GM23248 (cell line): ENCODE data around the gene CERS2. TPM values are rescaled to one million over a fixed set of nuclear protein-coding genes. Genes with fewer than 3 reads are reported as not detected.
"Not testable (repeated sequence)": the region's sequence is repeated elsewhere in the genome, so short reads cannot be mapped to it uniquely, and the experiment has no call there.

Experiments
- DNase-seq: peaks from one replicate; pipeline ENCODE4 v3.0.0-alpha.2; 2015
- H2AFZ ChIP-seq: fragments of 200-600 bp; sonication (generic); 2 replicates; pipeline ENCODE4 v1.6.1; 2016; ENCODE audit warnings: antibody characterized with exemption
- H3F3A ChIP-seq: fragments of 200-600 bp; sonication (generic); 2 replicates; pipeline ENCODE4 v1.6.1; 2016; ENCODE audit warnings: mild to moderate bottlenecking, antibody characterized with exemption, mixed run types; ENCODE audit not compliant: insufficient read depth
- H3K27ac ChIP-seq: fragments of 200-600 bp; sonication (generic); 2 replicates; pipeline ENCODE4 v1.5.1; 2016; ENCODE audit warnings: mild to moderate bottlenecking
- H3K27me3 ChIP-seq: fragments of 200-600 bp; sonication (generic); replicated peaks from 2 replicates; pipeline ENCODE4 v1.6.1; 2016; ENCODE audit warnings: mild to moderate bottlenecking; ENCODE audit not compliant: insufficient read depth
- H3K36me3 ChIP-seq: fragments of 200-600 bp; sonication (generic); 2 replicates; pipeline ENCODE4 v1.6.1; 2016; ENCODE audit warnings: low read depth, mild to moderate bottlenecking
- H3K4me1 ChIP-seq: fragments of 200-600 bp; sonication (generic); 2 replicates; pipeline ENCODE4 v1.6.1; 2016; ENCODE audit warnings: mild to moderate bottlenecking; ENCODE audit not compliant: insufficient read depth
- H3K4me2 ChIP-seq: fragments of 200-600 bp; sonication (generic); one replicate; pipeline ENCODE4 v1.6.1; 2016; ENCODE audit warnings: mild to moderate bottlenecking; ENCODE audit not compliant: unreplicated experiment
- H3K4me3 ChIP-seq: fragments of 200-600 bp; sonication (generic); 2 replicates; pipeline ENCODE4 v1.5.1; 2016; ENCODE audit warnings: mild to moderate bottlenecking
- H3K79me2 ChIP-seq: fragments of 200-600 bp; sonication (generic); 2 replicates; pipeline ENCODE4 v1.6.1; 2016; ENCODE audit warnings: mild to moderate bottlenecking; ENCODE audit not compliant: insufficient read depth
- H3K9ac ChIP-seq: fragments of 200-600 bp; sonication (generic); 2 replicates; pipeline ENCODE4 v1.6.1; 2016; ENCODE audit warnings: mild to moderate bottlenecking
- H3K9me2 ChIP-seq: fragments of 200-600 bp; sonication (generic); 2 replicates; pipeline ENCODE4 v1.6.1; 2016; ENCODE audit warnings: mixed run types, mild to moderate bottlenecking, moderate library complexity; ENCODE audit not compliant: insufficient read depth
- H3K9me3 ChIP-seq: fragments of 200-600 bp; sonication (generic); one replicate; pipeline ENCODE4 v1.6.1; 2017; ENCODE audit warnings: low read depth
- H4K20me1 ChIP-seq: fragments of 200-600 bp; sonication (generic); 2 replicates; pipeline ENCODE4 v1.6.0; 2016; ENCODE audit not compliant: insufficient read depth
- EZH2 ChIP-seq: fragments of 200-600 bp; sonication (generic); IDR thresholded peaks from 2 replicates; pipeline ENCODE4 v1.6.1; 2018; ENCODE audit warnings: antibody characterized with exemption, mild to moderate bottlenecking; ENCODE audit not compliant: insufficient read depth, poor library complexity, severe bottlenecking
- EZH2phosphoT487 ChIP-seq: fragments of 200-600 bp; sonication (generic); IDR thresholded peaks from 2 replicates; pipeline ENCODE4 v1.6.1; 2018; ENCODE audit warnings: antibody characterized with exemption, moderate library complexity, mild to moderate bottlenecking, low read depth; ENCODE audit not compliant: insufficient read depth
- WGBS, 2 experiments: methylation state at CpG; one replicate each; pipeline ENCODE4 v1.1.6; 2015 to 2017; ENCODE audit warnings: low lambda C conversion rate in 2 of 2, low coverage in 1 of 2; ENCODE audit errors: missing lambda C conversion rate in 2 of 2; 5-methylcytosine and 5-hydroxymethylcytosine counted together
- in situ Hi-C: fragments of 300-500 bp; cut with MboI; formaldehyde crosslinking; loops from 2 replicates; pipeline ENCODE4 v1.15.0; 2020
- polyA plus RNA-seq: library from polyadenylated mRNA; unstranded; fragments of >200 nt; fragmentation: Nextera tagmentation; extraction: Ambion mirVana; gene quantifications from 2 replicates; pipeline ENCODE4 v1.2.1, GENCODE V29; 2016
- total RNA-seq: library from RNA; depleted of rRNA; stranded (reverse); fragments of >200 nt; shearing (Covaris generic); gene quantifications from 2 replicates; pipeline ENCODE4 v1.2.3, GENCODE V29; 2014

The CERS2 gene
- total and polyA plus RNA-seq, 2 experiments from 2014 or later = 148 to 202 TPM

GRCh38 chr1:150955280-150955679 is 19.4 kb downstream of the CERS2 start:
- H3K4me1 ChIP-seq = no peaks in the 10 kb centered on the region
- H3K27ac ChIP-seq = no peak overlapping the region
- no peaks in the 10 kb centered on the region for H3F3A ChIP-seq
- no peak overlapping the region for H3K9ac ChIP-seq
- H2AFZ ChIP-seq = no peak overlapping the region
- TF ChIP-seq EZH2 = no peak
- no peak for TF ChIP-seq EZH2phosphoT487
- peaks cover 41% of the 10 kb centered on the region for H3K36me3 ChIP-seq
- no peak overlapping the region for H3K4me3 ChIP-seq
- H3K4me2 ChIP-seq = no peak overlapping the region
- H3K9me3 ChIP-seq = no peaks in the 10 kb centered on the region
- H3K79me2 ChIP-seq = no peaks in the 10 kb centered on the region
- H3K9me2 ChIP-seq = no peaks in the 10 kb centered on the region
- in situ Hi-C loops = no loop called here
- no peak for DNase-seq
- H4K20me1 ChIP-seq = no peaks in the 10 kb centered on the region
- no peaks in the 10 kb centered on the region for H3K27me3 ChIP-seq

DNA sequence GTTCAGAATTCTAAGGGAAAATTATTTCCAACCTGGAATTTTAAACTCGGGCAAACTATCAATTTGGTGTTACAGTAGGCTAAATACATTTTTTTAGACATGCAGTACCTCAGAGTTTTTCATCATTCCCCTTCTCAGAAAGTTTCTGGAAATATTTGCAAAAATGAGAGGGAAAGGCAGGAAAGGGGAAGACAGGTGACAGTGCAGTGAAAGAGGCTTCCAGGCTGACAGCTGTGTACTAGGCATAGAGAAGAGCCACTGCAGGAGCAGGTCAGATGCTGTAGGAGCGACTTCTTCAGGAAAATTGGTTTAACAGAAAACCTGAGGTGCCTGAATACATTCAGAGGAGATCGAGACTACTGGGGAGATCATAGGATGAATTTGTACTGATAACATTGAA is 19.9 kb downstream of the CERS2 start:
- in situ Hi-C loops = no loop called here
- Histone ChIP-seq H3K9me3 (no peaks in the 10 kb centered on the region), H3K4me2 (no peak overlapping the region), H3K36me3 (peaks cover 37% of the 10 kb centered on the region), H3K4me3 (no peak overlapping the region), H3K9ac (no peak overlapping the region), H3K4me1 (no peaks in the 10 kb centered on the region), H2AFZ (no peak overlapping the region), H3K27ac (no peak overlapping the region), H3K79me2 (no peaks in the 10 kb centered on the region), H3F3A (no peaks in the 10 kb centered on the region), H3K9me2 (no peaks in the 10 kb centered on the region), H4K20me1 (no peaks in the 10 kb centered on the region), H3K27me3 (no peaks in the 10 kb centered on the region)
- WGBS, 2 experiments = 94 to 98% methylated on average over 3 of the region's 3 CpGs
- TF ChIP-seq EZH2 = no peak
- TF ChIP-seq EZH2phosphoT487 = no peak
- DNase-seq = no peak

- Histone ChIP-seq H3K27me3 (no peaks in the 10 kb centered on the region), H3K9me2 (no peaks in the 10 kb centered on the region), H3K4me1 (no peaks in the 10 kb centered on the region), H3K4me2 (no peak overlapping the region), H3K79me2 (no peaks in the 10 kb centered on the region), H3K27ac (no peak overlapping the region), H2AFZ (no peak overlapping the region), H4K20me1 (no peaks in the 10 kb centered on the region), H3K9ac (no peak overlapping the region), H3F3A (no peaks in the 10 kb centered on the region), H3K4me3 (no peak overlapping the region), H3K9me3 (no peaks in the 10 kb centered on the region), H3K36me3 (peaks cover 57% of the 10 kb centered on the region)
- 78 to 80% methylated on average over 5 of the region's 5 CpGs for WGBS, 2 experiments
- no peak for DNase-seq
- in situ Hi-C loops = no loop called here
- TF ChIP-seq EZH2phosphoT487 (no peak), EZH2 (no peak)
These were observed 29.8 kb downstream of the CERS2 start for GRCh38 chr1:150944856-150945255.

DNA sequence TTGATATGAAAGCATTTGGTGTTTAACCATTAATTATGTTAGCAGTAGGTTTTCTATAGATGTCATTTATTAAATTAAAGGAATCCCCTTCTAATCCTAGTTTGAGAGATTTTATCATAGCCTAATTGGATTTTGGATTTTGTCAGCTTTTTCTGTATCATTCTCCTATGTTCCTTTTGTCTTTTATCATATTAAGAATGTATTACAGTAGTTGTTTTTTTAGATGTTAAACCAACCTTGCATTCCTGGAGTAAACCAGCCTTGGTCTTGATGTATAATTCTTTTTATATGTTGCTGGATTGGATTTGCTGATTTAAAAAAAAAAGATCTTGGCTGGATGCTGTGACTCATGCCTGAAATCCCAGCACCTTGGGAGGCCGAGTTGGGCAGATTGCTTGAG is 42.9 kb downstream of the CERS2 start:
- no peaks in the 10 kb centered on the region for H3K27me3 ChIP-seq
- no peak overlapping the region for H2AFZ ChIP-seq
- H3K9me3 ChIP-seq = no peaks in the 10 kb centered on the region
- WGBS, 2 experiments = 100% methylated on average over 1 of the region's 1 CpG
- no peak overlapping the region for H3K9ac ChIP-seq
- H4K20me1 ChIP-seq = no peaks in the 10 kb centered on the region
- H3K36me3 ChIP-seq = peaks cover 51% of the 10 kb centered on the region
- peaks cover 71% of the 10 kb centered on the region for H3K79me2 ChIP-seq
- H3K4me3 ChIP-seq = no peak overlapping the region
- H3K9me2 ChIP-seq = no peaks in the 10 kb centered on the region
- no peak overlapping the region for H3K4me2 ChIP-seq
- peak; percentile 44 for DNase-seq
- H3K4me1 ChIP-seq = no peaks in the 10 kb centered on the region
- in situ Hi-C loops = no loop called here
- H3F3A ChIP-seq = no peaks in the 10 kb centered on the region
- H3K27ac ChIP-seq = no peak overlapping the region
- TF ChIP-seq EZH2phosphoT487 = no peak
- no peak for TF ChIP-seq EZH2

- DNase-seq, H3K4me1 ChIP-seq, H3K9me2 ChIP-seq, H2AFZ ChIP-seq, H3K4me3 ChIP-seq, H3K27me3 ChIP-seq, H4K20me1 ChIP-seq, H3K4me2 ChIP-seq, H3K9me3 ChIP-seq, H3K27ac ChIP-seq, H3K9ac ChIP-seq, in situ Hi-C loops, H3F3A ChIP-seq: not testable (repeated sequence)
- 95% methylated on average over 6 of the region's 6 CpGs for WGBS, 2 experiments
- Histone ChIP-seq H3K36me3 (peaks cover 40% of the 10 kb centered on the region), H3K79me2 (peaks cover 53% of the 10 kb centered on the region)
These were observed 45.9 kb downstream of the CERS2 start for GRCh38 chr1:150928775-150929174.
